GM19240 (cell line): ENCODE data around the gene PSG6.
"Not testable (repeated sequence)": the region's sequence is repeated elsewhere in the genome, so short reads cannot be mapped to it uniquely, and the experiment has no call there.

Experiments
- DNase-seq: peaks from one replicate; pipeline ENCODE4 v3.0.0; 2011; ENCODE audit warnings: low spot score; ENCODE audit not compliant: insufficient read length

The PSG6 gene

DNA sequence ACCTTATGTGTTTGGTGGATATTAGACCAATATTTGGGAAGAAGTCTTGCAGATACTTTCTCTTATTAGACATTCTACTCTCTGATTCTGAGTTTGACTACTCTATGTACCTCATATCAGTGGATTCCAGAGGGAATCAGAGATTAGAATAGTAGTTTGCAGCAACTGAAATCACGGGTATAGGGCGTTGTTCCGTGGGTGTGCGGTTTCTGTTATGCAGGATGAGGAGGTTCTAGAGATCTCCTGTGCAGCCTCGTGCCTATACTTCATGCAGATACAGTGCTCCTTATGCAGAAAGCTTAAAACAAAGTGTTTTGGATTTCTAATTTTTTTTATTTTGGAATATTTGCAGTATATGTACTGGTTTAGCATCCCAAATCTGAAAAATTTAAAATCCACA, 6.0 kb downstream of the PSG6 start:
- DNase-seq: not testable (repeated sequence)

- not testable (repeated sequence) for DNase-seq
Measured at GRCh38 chr19:42906162-42906561, 11.5 kb downstream of the PSG6 start.

- DNase-seq: not testable (repeated sequence)
Measured at GRCh38 chr19:42900561-42900960, 17.1 kb downstream of the PSG6 start.

- DNase-seq: not testable (repeated sequence)
Measured at GRCh38 chr19:42899674-42900073, 18.0 kb downstream of the PSG6 start.

DNA sequence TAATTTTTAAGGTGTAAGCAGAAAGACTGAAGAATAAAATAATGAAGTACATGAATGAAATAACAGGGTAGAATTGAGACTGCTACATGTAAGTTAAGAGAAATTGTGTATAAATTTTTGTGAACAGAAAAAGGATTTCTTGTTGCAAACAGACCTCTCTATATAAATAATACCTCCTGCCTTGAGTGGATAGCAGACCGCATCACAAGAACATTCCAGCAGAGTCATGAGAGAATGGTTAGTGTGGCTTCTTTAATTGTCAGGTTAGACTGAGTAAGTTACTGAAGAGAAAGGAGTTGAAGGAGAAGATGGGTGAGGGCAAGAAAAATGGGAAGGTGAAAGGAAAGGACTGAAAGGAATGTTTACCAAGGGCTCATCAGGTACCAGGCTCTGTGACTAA, 18.6 kb downstream of the PSG6 start:
- DNase-seq: not testable (repeated sequence)

DNA sequence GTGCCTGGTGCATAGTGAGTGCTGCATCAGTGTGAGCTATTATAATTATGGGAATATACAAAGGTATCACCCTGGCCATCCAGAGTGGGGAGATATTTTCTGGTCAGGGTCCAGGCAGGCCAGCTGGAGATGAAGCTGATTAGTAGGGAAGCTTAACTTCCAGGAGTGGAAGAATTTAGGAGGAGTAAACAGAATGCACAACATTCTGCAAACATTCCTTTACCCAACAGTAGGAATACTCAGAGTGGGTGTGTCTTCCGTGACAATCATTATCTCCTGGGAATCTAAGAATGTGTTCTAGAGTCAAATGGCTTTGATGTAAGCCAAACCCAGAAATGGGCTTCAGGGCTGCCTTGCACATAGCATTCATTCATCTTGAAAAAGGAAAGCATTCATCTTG, 19.0 kb downstream of the PSG6 start:
- DNase-seq: not testable (repeated sequence)

DNA sequence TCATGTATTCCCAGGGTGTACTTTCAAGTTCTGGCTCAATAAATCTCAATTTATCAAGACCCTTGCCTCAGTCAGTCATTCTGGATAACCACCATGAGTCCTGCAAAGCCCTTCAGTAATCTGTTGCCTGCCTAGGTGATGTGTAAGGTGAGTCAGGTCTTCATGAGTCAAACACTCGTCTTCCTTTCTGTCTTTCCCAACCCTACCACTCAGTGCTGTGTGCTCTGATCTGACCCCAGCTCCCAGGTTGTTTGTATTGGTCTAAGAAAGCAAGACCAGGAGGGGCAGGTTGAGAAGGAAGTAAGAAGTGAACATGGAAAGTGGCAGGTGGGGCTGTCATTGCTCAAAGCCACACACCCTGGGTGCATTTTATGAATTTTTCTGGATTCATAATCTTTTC, 20.0 kb downstream of the PSG6 start:
- DNase-seq: not testable (repeated sequence)

DNA sequence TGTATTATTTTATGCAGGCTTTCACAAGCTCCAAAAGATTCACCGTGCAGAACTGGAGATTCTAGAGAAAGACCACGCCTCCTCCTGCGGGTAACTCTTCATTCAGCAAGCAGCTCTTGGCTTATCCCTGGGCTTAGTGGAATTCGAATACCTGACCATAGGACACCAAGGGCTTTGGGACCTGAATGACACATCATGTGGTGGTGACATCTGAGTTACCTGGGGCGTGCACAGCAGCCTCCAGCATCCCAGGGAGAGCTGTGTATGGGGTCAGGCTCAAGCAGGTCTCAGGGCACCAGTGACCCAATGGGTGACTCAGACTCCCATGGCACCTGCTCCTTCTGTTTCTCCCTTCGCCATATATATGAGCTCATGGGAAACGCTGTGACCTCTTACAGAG, 27.2 kb downstream of the PSG6 start:
- not testable (repeated sequence) for DNase-seq

DNA sequence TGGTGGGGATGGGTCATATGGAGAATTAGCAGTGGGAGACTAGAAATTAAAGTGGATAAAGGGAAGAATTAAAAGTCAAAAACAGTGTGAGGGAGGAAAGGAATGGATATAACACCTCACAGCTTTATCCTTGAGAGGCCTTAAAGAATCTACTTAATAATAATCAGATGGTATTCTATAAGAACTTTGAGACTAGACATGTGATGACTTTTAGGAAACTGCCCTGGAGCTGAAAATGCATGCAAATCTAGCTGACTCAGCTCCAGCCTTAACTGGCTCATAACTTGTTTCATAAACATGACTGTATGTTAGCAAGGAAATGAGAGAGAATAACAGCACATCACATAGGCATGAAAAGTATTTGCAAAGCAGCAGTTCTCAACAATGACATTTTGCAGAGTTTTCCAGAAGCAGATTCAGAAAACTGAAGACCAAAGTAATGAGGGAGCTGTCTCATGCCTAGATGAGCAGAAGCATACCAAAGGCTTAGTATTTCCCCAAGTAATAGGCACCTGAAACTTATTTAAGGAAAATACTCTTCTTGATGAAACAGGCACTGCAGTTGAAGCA, 29.7 kb downstream of the PSG6 start:
- DNase-seq: not testable (repeated sequence)

DNA sequence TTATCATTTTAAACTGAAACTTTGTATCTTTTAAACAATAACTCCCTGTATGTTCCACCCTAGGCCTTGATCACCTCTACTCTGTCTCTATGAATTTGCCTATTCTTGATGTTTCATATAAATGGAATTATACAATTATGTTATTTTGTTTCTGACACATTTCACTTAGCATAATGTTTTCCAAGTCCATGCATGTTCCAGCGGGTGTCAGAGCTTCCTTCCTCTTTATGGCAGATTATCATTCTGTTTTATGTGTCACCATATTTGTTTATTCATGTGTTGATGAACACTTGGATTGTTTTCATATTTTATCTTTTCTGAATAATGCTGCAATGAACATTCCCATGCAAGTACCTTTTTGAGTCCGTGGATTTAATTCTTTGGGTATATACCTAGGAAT, 35.0 kb downstream of the PSG6 start:
- DNase-seq: not testable (repeated sequence)

GRCh38 chr19:42882010-42882409, 35.7 kb downstream of the PSG6 start:
- DNase-seq: not testable (repeated sequence)

- DNase-seq: not testable (repeated sequence)
Measured at GRCh38 chr19:42881279-42881678, 36.4 kb downstream of the PSG6 start.

GRCh38 chr19:42880621-42881020, 37.1 kb downstream of the PSG6 start:
- DNase-seq: not testable (repeated sequence)

GRCh38 chr19:42879613-42880012, 38.1 kb downstream of the PSG6 start, which contains the start of gene PSG1:
Gene PSG1 (minus strand): TSS chr19:42879713. CDS start chr19:42879581, 132 bp downstream.
- DNase-seq: no peak

DNA sequence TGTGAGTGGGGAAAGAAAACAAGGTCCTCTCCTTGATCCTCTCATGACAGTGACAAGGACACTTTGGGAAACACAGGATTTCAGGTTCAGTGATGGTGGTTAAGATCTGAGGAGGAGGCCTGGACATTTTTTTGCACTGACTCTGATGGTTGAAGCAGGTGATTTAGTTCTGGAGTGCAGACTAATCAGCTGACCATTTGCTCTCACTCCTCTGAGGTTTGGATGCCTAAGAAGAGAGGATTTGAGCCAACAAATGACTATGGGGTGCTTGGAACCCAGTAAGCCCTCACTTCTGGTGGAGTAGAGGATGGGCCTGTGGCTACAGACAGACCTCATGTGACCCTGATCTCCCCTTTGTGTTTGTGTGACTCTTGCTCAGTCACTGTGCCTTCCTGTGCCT, 41.1 kb downstream of the PSG6 start:
- not testable (repeated sequence) for DNase-seq

DNA sequence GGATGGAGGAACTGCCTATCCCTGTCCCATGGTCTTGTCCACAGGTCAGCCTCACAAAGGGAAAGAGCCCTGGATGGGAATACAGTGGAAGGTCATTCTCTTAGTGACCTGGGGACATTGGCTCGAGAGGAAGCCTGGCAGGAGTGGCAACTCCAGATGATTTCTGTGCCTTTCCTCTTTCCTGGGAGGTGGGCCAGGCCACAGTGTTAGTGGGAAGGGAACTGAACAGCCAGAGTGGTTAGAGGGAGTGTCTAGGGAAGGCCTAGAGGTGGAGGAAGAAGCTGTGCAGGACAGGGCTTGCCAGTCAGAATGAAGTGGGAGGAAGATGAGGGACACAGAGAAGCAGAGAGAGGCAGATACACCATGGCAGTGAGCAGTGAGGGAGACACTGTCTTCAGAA, 41.8 kb downstream of the PSG6 start:
- DNase-seq: not testable (repeated sequence)

GRCh38 chr19:42874901-42875813, 42.5 kb downstream of the PSG6 start:
- DNase-seq: not testable (repeated sequence)

GRCh38 chr19:42874136-42874535, 43.6 kb downstream of the PSG6 start:
- not testable (repeated sequence) for DNase-seq

- no peak for DNase-seq
Measured at GRCh38 chr19:42872608-42873007, 45.1 kb downstream of the PSG6 start.

DNA sequence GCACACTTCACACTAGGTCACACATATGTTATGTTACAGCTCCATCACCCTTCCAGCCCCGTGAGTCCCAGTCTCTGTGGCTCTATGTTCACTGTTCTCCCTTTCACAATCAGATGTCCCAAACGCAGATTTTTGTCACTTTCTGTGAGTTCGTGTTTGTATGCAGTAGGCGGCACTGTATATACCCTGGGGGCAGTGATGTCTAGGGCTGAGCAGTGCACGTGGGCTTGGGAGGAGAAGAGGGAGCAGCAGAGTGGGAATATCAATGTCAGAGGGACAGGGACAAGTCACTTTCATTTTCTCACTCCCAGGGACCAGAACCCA, 60.2 kb downstream of the PSG6 start:
- no peak for DNase-seq

GRCh38 chr19:42856866-42857543, 60.7 kb downstream of the PSG6 start:
- DNase-seq: not testable (repeated sequence)

DNA sequence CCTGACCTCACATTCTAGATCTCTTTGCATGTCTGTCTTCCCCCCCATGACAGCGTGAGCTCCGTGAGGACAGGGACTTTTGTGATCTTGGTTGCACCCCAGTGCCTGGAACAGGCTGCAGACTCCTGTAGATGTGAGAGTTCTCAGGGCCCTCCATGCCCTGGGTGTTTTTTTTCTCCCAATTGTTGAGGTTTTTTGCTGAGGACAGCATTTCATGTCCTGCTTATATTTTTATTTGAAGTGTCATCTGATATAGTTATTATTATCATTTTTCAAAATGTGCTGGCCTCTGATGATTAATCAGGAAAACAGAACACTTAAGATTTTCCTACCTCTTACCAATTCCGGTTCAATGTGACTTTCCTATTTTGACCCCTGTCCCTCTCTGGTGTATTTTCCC, 62.9 kb downstream of the PSG6 start:
- not testable (repeated sequence) for DNase-seq
